ENCODE data around the gene LARGE1.

Gene LARGE1

GRCh38 chr22:33746501-33746928 is 173.8 kb downstream of the LARGE1 start:
- Histone ChIP-seq H3K36me3 (ENCODE audit: control insufficient read depth in 1 of 2, insufficient read depth in 2 of 2, low read length in 2 of 2) (no peaks in the 10 kb centered on the region), H3K4me1 (ENCODE audit: control insufficient read depth in 1 of 2, insufficient read depth in 2 of 2, low read length in 2 of 2) (peaks cover 0 to 5% of the 10 kb centered on the region in 2 donors), H3K4me3 (ENCODE audit: low read depth in 1 of 2, low read length in 2 of 2) (no peak overlapping the region), H3K9me3 (ENCODE audit: control insufficient read depth in 1 of 2, low read length in 2 of 2) (no peaks in the 10 kb centered on the region), H3K27me3 (ENCODE audit: low read depth, low read length) (no peaks in the 10 kb centered on the region), H3K27ac (ENCODE audit: low read length) (no peak overlapping the region)

DNA sequence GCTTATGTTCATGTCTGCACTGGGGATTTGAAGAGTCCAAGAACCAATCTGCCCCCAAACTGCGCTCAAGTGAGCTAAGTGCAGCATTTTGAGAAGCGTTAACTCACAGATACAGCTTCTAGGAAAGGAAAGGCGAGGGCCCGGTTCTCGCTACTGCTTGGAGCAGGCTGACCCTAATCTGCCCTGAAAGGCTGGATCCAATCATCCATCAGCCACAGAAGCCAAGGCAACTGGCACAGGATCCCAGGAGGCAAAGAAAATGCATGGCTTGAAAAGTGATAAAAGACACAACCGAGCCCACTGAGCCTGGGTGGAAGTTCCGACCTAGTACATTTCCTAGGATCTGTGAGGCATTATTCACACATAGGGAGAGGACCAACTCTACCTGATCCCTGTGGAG is 174.8 kb downstream of the LARGE1 start:
- H3K27me3 ChIP-seq (ENCODE audit: low read depth, low read length): no peaks in the 10 kb centered on the region
- H3K36me3 ChIP-seq (ENCODE audit: control insufficient read depth in 1 of 2, insufficient read depth in 2 of 2, low read length in 2 of 2): no peaks in the 10 kb centered on the region
- H3K4me3 ChIP-seq (ENCODE audit: low read depth in 1 of 2, low read length in 2 of 2): no peak overlapping the region
- H3K4me1 ChIP-seq (ENCODE audit: control insufficient read depth in 1 of 2, insufficient read depth in 2 of 2, low read length in 2 of 2): peaks cover 0 to 5% of the 10 kb centered on the region in 2 donors
- no peaks in the 10 kb centered on the region for H3K9me3 ChIP-seq (ENCODE audit: control insufficient read depth in 1 of 2, low read length in 2 of 2)
- H3K27ac ChIP-seq (ENCODE audit: low read length): no peak overlapping the region

GRCh38 chr22:33743756-33744155 is 176.5 kb downstream of the LARGE1 start:
- H3K36me3 ChIP-seq (ENCODE audit: control insufficient read depth in 1 of 2, insufficient read depth in 2 of 2, low read length in 2 of 2): no peaks in the 10 kb centered on the region
- peaks cover 0 to 5% of the 10 kb centered on the region in 2 donors for H3K4me1 ChIP-seq (ENCODE audit: control insufficient read depth in 1 of 2, insufficient read depth in 2 of 2, low read length in 2 of 2)
- H3K27ac ChIP-seq (ENCODE audit: low read length): no peak overlapping the region
- no peaks in the 10 kb centered on the region for H3K9me3 ChIP-seq (ENCODE audit: control insufficient read depth in 1 of 2, low read length in 2 of 2)
- no peaks in the 10 kb centered on the region for H3K27me3 ChIP-seq (ENCODE audit: low read depth, low read length)
- no peak overlapping the region for H3K4me3 ChIP-seq (ENCODE audit: low read depth in 1 of 2, low read length in 2 of 2)

- Histone ChIP-seq H3K4me1 (ENCODE audit: control insufficient read depth in 1 of 2, insufficient read depth in 2 of 2, low read length in 2 of 2) (peaks cover 0 to 5% of the 10 kb centered on the region in 2 donors), H3K27me3 (ENCODE audit: low read depth, low read length) (no peaks in the 10 kb centered on the region), H3K27ac (ENCODE audit: low read length) (no peak overlapping the region), H3K36me3 (ENCODE audit: control insufficient read depth in 1 of 2, insufficient read depth in 2 of 2, low read length in 2 of 2) (no peaks in the 10 kb centered on the region), H3K4me3 (ENCODE audit: low read depth in 1 of 2, low read length in 2 of 2) (no peak overlapping the region), H3K9me3 (ENCODE audit: control insufficient read depth in 1 of 2, low read length in 2 of 2) (no peaks in the 10 kb centered on the region)
Measured at GRCh38 chr22:33741025-33741424, 179.3 kb downstream of the LARGE1 start.

DNA sequence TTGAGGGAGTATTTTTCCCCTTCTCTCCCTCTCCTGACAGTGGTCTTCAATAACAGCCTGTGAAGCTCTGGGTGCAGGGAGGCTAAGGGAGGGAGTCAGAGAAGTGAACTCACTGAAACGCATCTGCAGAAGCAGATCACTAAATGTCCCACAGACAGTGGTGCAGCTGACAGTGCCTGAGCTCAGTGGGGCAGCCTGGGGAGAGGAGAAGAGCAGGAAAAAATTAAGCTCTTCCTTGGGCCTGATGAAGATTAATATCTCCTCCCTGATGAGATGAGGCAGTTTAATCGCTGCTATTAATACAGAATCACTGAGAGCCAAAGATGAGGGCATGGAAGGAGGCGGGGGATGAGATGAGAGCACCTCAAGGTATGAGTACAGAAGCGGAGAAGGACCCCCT is 180.8 kb downstream of the LARGE1 start:
- Histone ChIP-seq H3K9me3 (ENCODE audit: control insufficient read depth in 1 of 2, low read length in 2 of 2) (no peaks in the 10 kb centered on the region), H3K4me1 (ENCODE audit: control insufficient read depth in 1 of 2, insufficient read depth in 2 of 2, low read length in 2 of 2) (no peaks in the 10 kb centered on the region), H3K4me3 (ENCODE audit: low read depth in 1 of 2, low read length in 2 of 2) (no peak overlapping the region), H3K36me3 (ENCODE audit: control insufficient read depth in 1 of 2, insufficient read depth in 2 of 2, low read length in 2 of 2) (no peaks in the 10 kb centered on the region), H3K27me3 (ENCODE audit: low read depth, low read length) (no peaks in the 10 kb centered on the region), H3K27ac (ENCODE audit: low read length) (no peak overlapping the region)

DNA sequence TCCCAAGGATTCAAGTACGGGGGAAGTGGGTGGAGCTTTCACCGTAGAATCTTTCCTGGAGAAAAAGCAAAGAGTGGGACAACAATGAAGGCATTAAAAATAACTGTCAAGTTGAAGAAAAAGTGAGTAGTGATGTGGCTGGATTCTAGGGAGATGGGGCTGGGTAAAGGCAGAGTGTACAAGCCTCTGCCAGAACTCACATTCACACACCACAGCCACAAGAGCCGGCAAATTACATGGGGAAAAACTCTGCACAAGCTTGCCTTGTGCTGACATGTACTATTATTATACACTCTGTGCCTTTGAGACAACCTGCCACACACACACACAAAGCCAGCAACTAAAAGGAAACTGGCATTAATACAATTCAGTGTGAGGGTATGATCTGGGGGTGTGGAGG is 182.6 kb downstream of the LARGE1 start:
- Histone ChIP-seq H3K9me3 (ENCODE audit: control insufficient read depth in 1 of 2, low read length in 2 of 2) (no peaks in the 10 kb centered on the region), H3K27ac (ENCODE audit: low read length) (no peak overlapping the region), H3K36me3 (ENCODE audit: control insufficient read depth in 1 of 2, insufficient read depth in 2 of 2, low read length in 2 of 2) (no peaks in the 10 kb centered on the region), H3K27me3 (ENCODE audit: low read depth, low read length) (no peaks in the 10 kb centered on the region), H3K4me3 (ENCODE audit: low read depth in 1 of 2, low read length in 2 of 2) (no peak overlapping the region), H3K4me1 (ENCODE audit: control insufficient read depth in 1 of 2, insufficient read depth in 2 of 2, low read length in 2 of 2) (no peaks in the 10 kb centered on the region)

- H3K27me3 ChIP-seq (ENCODE audit: low read depth, low read length): no peaks in the 10 kb centered on the region
- H3K36me3 ChIP-seq (ENCODE audit: control insufficient read depth in 1 of 2, insufficient read depth in 2 of 2, low read length in 2 of 2): no peaks in the 10 kb centered on the region
- no peaks in the 10 kb centered on the region for H3K9me3 ChIP-seq (ENCODE audit: control insufficient read depth in 1 of 2, low read length in 2 of 2)
- no peak overlapping the region for H3K4me3 ChIP-seq (ENCODE audit: low read depth in 1 of 2, low read length in 2 of 2)
- H3K4me1 ChIP-seq (ENCODE audit: control insufficient read depth in 1 of 2, insufficient read depth in 2 of 2, low read length in 2 of 2): no peaks in the 10 kb centered on the region
- H3K27ac ChIP-seq (ENCODE audit: low read length): no peak overlapping the region
Measured at GRCh38 chr22:33735978-33736377, 184.3 kb downstream of the LARGE1 start.

DNA sequence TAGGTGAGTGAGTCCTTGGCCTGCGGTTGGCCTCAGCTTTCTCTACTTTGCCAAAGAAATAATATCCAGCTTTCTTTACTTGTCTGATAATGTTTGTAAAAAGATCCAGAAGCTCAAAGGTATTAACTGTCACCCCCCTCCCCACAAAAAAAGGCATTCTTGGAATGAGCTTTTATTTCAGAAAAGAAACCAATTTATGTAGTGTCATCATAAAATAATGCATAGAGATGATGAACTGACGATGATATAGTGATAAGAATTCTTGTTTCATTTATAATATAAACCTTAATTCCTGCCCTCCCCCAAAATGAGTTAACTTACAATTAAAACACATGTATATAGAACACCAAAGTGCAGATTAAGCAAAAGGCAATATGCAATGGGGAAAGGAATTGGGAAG is 191.4 kb downstream of the LARGE1 start:
- no peak overlapping the region for H3K4me3 ChIP-seq (ENCODE audit: low read depth in 1 of 2, low read length in 2 of 2)
- H3K27ac ChIP-seq (ENCODE audit: low read length): no peak overlapping the region
- no peaks in the 10 kb centered on the region for H3K9me3 ChIP-seq (ENCODE audit: control insufficient read depth in 1 of 2, low read length in 2 of 2)
- H3K4me1 ChIP-seq (ENCODE audit: control insufficient read depth in 1 of 2, insufficient read depth in 2 of 2, low read length in 2 of 2): peaks cover 0 to 23% of the 10 kb centered on the region in 2 donors
- no peaks in the 10 kb centered on the region for H3K36me3 ChIP-seq (ENCODE audit: control insufficient read depth in 1 of 2, insufficient read depth in 2 of 2, low read length in 2 of 2)
- no peaks in the 10 kb centered on the region for H3K27me3 ChIP-seq (ENCODE audit: low read depth, low read length)

GRCh38 chr22:33726294-33726734 is 194.0 kb downstream of the LARGE1 start:
- no peak overlapping the region for H3K4me3 ChIP-seq (ENCODE audit: low read depth in 1 of 2, low read length in 2 of 2)
- no peaks in the 10 kb centered on the region for H3K36me3 ChIP-seq (ENCODE audit: control insufficient read depth in 1 of 2, insufficient read depth in 2 of 2, low read length in 2 of 2)
- no peaks in the 10 kb centered on the region for H3K27me3 ChIP-seq (ENCODE audit: low read depth, low read length)
- no peaks in the 10 kb centered on the region for H3K9me3 ChIP-seq (ENCODE audit: control insufficient read depth in 1 of 2, low read length in 2 of 2)
- no peak overlapping the region for H3K27ac ChIP-seq (ENCODE audit: low read length)
- H3K4me1 ChIP-seq (ENCODE audit: control insufficient read depth in 1 of 2, insufficient read depth in 2 of 2, low read length in 2 of 2): peaks cover 0 to 23% of the 10 kb centered on the region in 2 donors

DNA sequence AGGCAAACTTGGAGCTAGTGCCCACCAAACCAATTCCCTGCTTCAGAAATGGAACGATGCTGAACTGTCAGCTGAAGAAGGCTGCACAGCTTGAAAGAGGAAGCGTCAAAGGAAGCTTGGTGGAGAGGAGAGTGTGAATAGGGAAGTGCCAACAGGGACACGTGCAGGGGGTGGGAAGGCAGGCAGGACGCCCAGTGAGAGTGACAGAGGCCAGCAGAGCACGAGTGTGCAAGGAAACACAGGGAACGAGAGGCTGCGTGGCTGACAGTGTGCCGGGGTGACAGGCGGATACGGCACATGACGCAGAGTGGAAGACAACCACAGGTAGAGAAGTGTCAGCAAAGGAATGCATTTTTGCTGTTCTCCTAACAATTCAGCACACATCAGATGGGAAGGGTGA is 196.4 kb downstream of the LARGE1 start:
- H3K36me3 ChIP-seq (ENCODE audit: control insufficient read depth in 1 of 2, insufficient read depth in 2 of 2, low read length in 2 of 2): no peaks in the 10 kb centered on the region
- H3K27me3 ChIP-seq (ENCODE audit: low read depth, low read length): no peaks in the 10 kb centered on the region
- no peak overlapping the region for H3K27ac ChIP-seq (ENCODE audit: low read length)
- H3K4me3 ChIP-seq (ENCODE audit: low read depth in 1 of 2, low read length in 2 of 2): no peak overlapping the region
- H3K4me1 ChIP-seq (ENCODE audit: control insufficient read depth in 1 of 2, insufficient read depth in 2 of 2, low read length in 2 of 2): peaks cover 0 to 22% of the 10 kb centered on the region in 2 donors
- no peaks in the 10 kb centered on the region for H3K9me3 ChIP-seq (ENCODE audit: control insufficient read depth in 1 of 2, low read length in 2 of 2)

DNA sequence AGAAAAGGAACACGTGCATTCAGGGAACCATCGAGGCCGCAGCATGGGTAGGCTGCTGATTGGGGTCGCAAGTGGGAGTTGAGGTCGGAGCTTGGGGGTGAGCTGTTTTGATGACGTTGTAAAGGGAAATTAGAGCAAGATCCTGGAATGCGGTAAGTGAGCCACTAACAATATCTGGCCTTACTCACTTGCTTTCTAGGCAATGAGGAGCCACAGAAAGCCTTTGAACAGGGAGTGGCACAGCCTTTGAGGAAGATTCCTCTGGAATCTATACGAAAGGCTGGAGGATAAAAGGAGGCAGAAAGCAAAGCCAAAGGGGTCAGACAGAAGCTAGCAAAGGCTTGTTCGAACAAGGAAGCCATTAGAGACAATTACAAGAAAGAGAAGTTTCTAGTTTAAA is 197.5 kb downstream of the LARGE1 start:
- H3K9me3 ChIP-seq (ENCODE audit: control insufficient read depth in 1 of 2, low read length in 2 of 2): no peaks in the 10 kb centered on the region
- peaks cover 0 to 20% of the 10 kb centered on the region in 2 donors for H3K4me1 ChIP-seq (ENCODE audit: control insufficient read depth in 1 of 2, insufficient read depth in 2 of 2, low read length in 2 of 2)
- H3K27me3 ChIP-seq (ENCODE audit: low read depth, low read length): no peaks in the 10 kb centered on the region
- no peak overlapping the region for H3K4me3 ChIP-seq (ENCODE audit: low read depth in 1 of 2, low read length in 2 of 2)
- H3K36me3 ChIP-seq (ENCODE audit: control insufficient read depth in 1 of 2, insufficient read depth in 2 of 2, low read length in 2 of 2): no peaks in the 10 kb centered on the region
- H3K27ac ChIP-seq (ENCODE audit: low read length): no peak overlapping the region

GRCh38 chr22:33720166-33720878 is 200.0 kb downstream of the LARGE1 start:
- Histone ChIP-seq H3K9me3 (ENCODE audit: control insufficient read depth in 1 of 2, low read length in 2 of 2) (no peaks in the 10 kb centered on the region), H3K27me3 (ENCODE audit: low read depth, low read length) (no peaks in the 10 kb centered on the region), H3K27ac (ENCODE audit: low read length) (no peak overlapping the region), H3K4me3 (ENCODE audit: low read depth in 1 of 2, low read length in 2 of 2) (no peak overlapping the region), H3K36me3 (ENCODE audit: control insufficient read depth in 1 of 2, insufficient read depth in 2 of 2, low read length in 2 of 2) (no peaks in the 10 kb centered on the region), H3K4me1 (ENCODE audit: control insufficient read depth in 1 of 2, insufficient read depth in 2 of 2, low read length in 2 of 2) (peaks cover 0 to 6% of the 10 kb centered on the region in 2 donors)
